Neural progenitor cell (in vitro differentiated cells): ENCODE measurements around the gene TOMM70. TPM values are rescaled to one million over a fixed set of nuclear protein-coding genes. Genes with fewer than 3 reads are reported as not detected.

Experiments used
- DNase-seq: peaks from one replicate; pipeline ENCODE4 v3.0.0-alpha.2; 2016; ENCODE audit warnings: low spot score
- H2AFZ ChIP-seq: fragments of 200-600 bp; sonication (generic); replicated peaks from 2 replicates; pipeline ENCODE4 v1.6.1; 2016; ENCODE audit warnings: antibody characterized with exemption
- H3F3A ChIP-seq: fragments of 200-600 bp; sonication (generic); 2 replicates; pipeline ENCODE4 v1.6.1; 2016; ENCODE audit warnings: antibody characterized with exemption, low read depth
- H3K27ac ChIP-seq: fragments of 200-600 bp; sonication (generic); 2 replicates; pipeline ENCODE4 v1.5.1; 2016; ENCODE audit warnings: mild to moderate bottlenecking
- H3K27me3 ChIP-seq: fragments of 200-600 bp; sonication (generic); 2 replicates; pipeline ENCODE4 v1.6.1; 2016; ENCODE audit warnings: mild to moderate bottlenecking, moderate library complexity
- H3K36me3 ChIP-seq: fragments of 200-600 bp; sonication (generic); 2 replicates; pipeline ENCODE4 v1.5.1; 2016
- H3K4me1 ChIP-seq: fragments of 200-600 bp; sonication (generic); 2 replicates; pipeline ENCODE4 v1.6.1; 2016; ENCODE audit warnings: mixed run types
- H3K4me2 ChIP-seq: fragments of 200-600 bp; sonication (generic); 2 replicates; pipeline ENCODE4 v1.6.1; 2016
- H3K4me3 ChIP-seq: fragments of 200-600 bp; sonication (generic); 2 replicates; pipeline ENCODE4 v1.5.1; 2016
- H3K79me2 ChIP-seq: fragments of 200-600 bp; sonication (generic); 2 replicates; pipeline ENCODE4 v1.6.1; 2016; ENCODE audit warnings: low read depth
- H3K9ac ChIP-seq: fragments of 200-600 bp; sonication (generic); 2 replicates; pipeline ENCODE4 v1.6.1; 2016
- H3K9me3 ChIP-seq: fragments of 200-600 bp; sonication (generic); 2 replicates; pipeline ENCODE4 v1.5.1; 2016; ENCODE audit warnings: low read depth
- H4K20me1 ChIP-seq: fragments of 200-600 bp; sonication (generic); 2 replicates; pipeline ENCODE4 v1.6.1; 2016; ENCODE audit warnings: low read depth
- H3K27ac Mint-ChIP-seq: 3 replicates; pipeline ENCODE4 v1.8.0; 2021; ENCODE audit warnings: mixed read lengths
- H3K27me3 Mint-ChIP-seq: 2 replicates; pipeline ENCODE4 v1.8.0; 2022; ENCODE audit warnings: low read depth, mild to moderate bottlenecking, inconsistent platforms, moderate library complexity, mixed read lengths; ENCODE audit not compliant: insufficient read depth
- H3K36me3 Mint-ChIP-seq: 3 replicates; pipeline ENCODE4 v1.8.0; 2021; ENCODE audit warnings: mixed read lengths
- H3K4me1 Mint-ChIP-seq: 3 replicates; pipeline ENCODE4 v1.8.0; 2021; ENCODE audit warnings: mixed read lengths
- H3K4me3 Mint-ChIP-seq: 3 replicates; pipeline ENCODE4 v1.8.0; 2021; ENCODE audit warnings: mild to moderate bottlenecking, moderate library complexity, mixed read lengths
- H3K9me3 Mint-ChIP-seq: 3 replicates; pipeline ENCODE4 v1.8.0; 2020; ENCODE audit warnings: mixed read lengths
- CTCF ChIP-seq: fragments of 200-600 bp; sonication (generic); IDR thresholded peaks from 2 replicates; pipeline ENCODE4 v1.5.1; 2017; ENCODE audit warnings: antibody characterized with exemption, mild to moderate bottlenecking
- EZH2 ChIP-seq: fragments of 200-600 bp; sonication (generic); IDR thresholded peaks from 2 replicates; pipeline ENCODE4 v1.6.1; 2017; ENCODE audit warnings: antibody characterized with exemption, mild to moderate bottlenecking, moderate library complexity
- EZH2phosphoT487 ChIP-seq: fragments of 200-600 bp; sonication (generic); IDR thresholded peaks from 2 replicates; pipeline ENCODE4 v1.6.1; 2017; ENCODE audit warnings: antibody characterized with exemption
- total RNA-seq: library from RNA; depleted of rRNA; stranded (reverse); fragments of >200 nt; gene quantifications from 2 replicates; pipeline ENCODE4 v1.2.3, GENCODE V29; 2015; ENCODE audit warnings: low replicate concordance

The TOMM70 gene
- total RNA-seq, 1 donor from 2014 or later: 58.5 TPM

GRCh38 chr3:100412912-100413590 is 12.2 kb upstream of the TOMM70 start:
- Histone ChIP-seq H3K79me2 (peaks cover 33% of the 10 kb centered on the region), H3K9me3 (no peaks in the 10 kb centered on the region), H3K36me3 (no peaks in the 10 kb centered on the region), H3K4me3 (no peak overlapping the region), H2AFZ (no peak overlapping the region), H3K4me1 (no peaks in the 10 kb centered on the region), H4K20me1 (no peaks in the 10 kb centered on the region), H3K9ac (no peak overlapping the region), H3F3A (no peaks in the 10 kb centered on the region), H3K27ac (no peak overlapping the region), H3K27me3 (no peaks in the 10 kb centered on the region), H3K4me2 (no peak overlapping the region)
- no peaks in the 10 kb centered on the region for H3K4me1 Mint-ChIP-seq
- H3K27me3 Mint-ChIP-seq: peaks cover 2% of the 10 kb centered on the region
- TF ChIP-seq EZH2phosphoT487 (no peak), CTCF (no peak), EZH2 (no peak)
- H3K9me3 Mint-ChIP-seq: peaks cover 23% of the 10 kb centered on the region
- no peak overlapping the region for H3K27ac Mint-ChIP-seq
- peaks cover 45% of the 10 kb centered on the region for H3K36me3 Mint-ChIP-seq
- H3K4me3 Mint-ChIP-seq: no peak overlapping the region
- no peak for DNase-seq

GRCh38 chr3:100411091-100411982 is 10.4 kb upstream of the TOMM70 start:
- Histone ChIP-seq H3K27ac (no peak overlapping the region), H3K79me2 (peaks cover 50% of the 10 kb centered on the region), H3K4me3 (no peak overlapping the region), H3K9ac (no peak overlapping the region), H3F3A (no peaks in the 10 kb centered on the region), H3K4me1 (peaks cover 3% of the 10 kb centered on the region), H3K9me3 (no peaks in the 10 kb centered on the region), H3K27me3 (no peaks in the 10 kb centered on the region), H3K36me3 (no peaks in the 10 kb centered on the region), H3K4me2 (no peak overlapping the region), H4K20me1 (no peaks in the 10 kb centered on the region), H2AFZ (no peak overlapping the region)
- no peak for DNase-seq
- Mint-ChIP-seq H3K4me1 (no peaks in the 10 kb centered on the region), H3K36me3 (peaks cover 55% of the 10 kb centered on the region), H3K4me3 (no peak overlapping the region), H3K27me3 (no peaks in the 10 kb centered on the region), H3K27ac (no peak overlapping the region), H3K9me3 (peaks cover 33% of the 10 kb centered on the region)
- TF ChIP-seq CTCF (no peak), EZH2phosphoT487 (no peak), EZH2 (no peak)

- Histone ChIP-seq H3K9ac (no peak overlapping the region), H3K4me3 (no peak overlapping the region), H3F3A (no peaks in the 10 kb centered on the region), H3K27ac (no peak overlapping the region), H3K4me1 (peaks cover 10% of the 10 kb centered on the region), H2AFZ (no peak overlapping the region), H3K4me2 (peak overlapping the region; percentile 9), H3K9me3 (no peaks in the 10 kb centered on the region), H4K20me1 (no peaks in the 10 kb centered on the region), H3K79me2 (peaks cover 83% of the 10 kb centered on the region), H3K36me3 (no peaks in the 10 kb centered on the region), H3K27me3 (no peaks in the 10 kb centered on the region)
- Mint-ChIP-seq H3K4me3 (no peak overlapping the region), H3K9me3 (peaks cover 37% of the 10 kb centered on the region), H3K27me3 (no peaks in the 10 kb centered on the region), H3K27ac (no peak overlapping the region), H3K36me3 (peaks cover 58% of the 10 kb centered on the region), H3K4me1 (peaks cover 9% of the 10 kb centered on the region)
- no peak for TF ChIP-seq CTCF
- TF ChIP-seq EZH2phosphoT487: no peak
- no peak for TF ChIP-seq EZH2
- DNase-seq: peak; percentile 18
Observed at GRCh38 chr3:100407977-100408532, 7.2 kb upstream of the TOMM70 start.
